Smooth muscle cell (in vitro differentiated cells): ENCODE measurements around the gene MTUS2. TPM values are rescaled to one million over a fixed set of nuclear protein-coding genes. Genes with fewer than 3 reads are reported as not detected.

ENCODE experiments used
- DNase-seq: peaks from one replicate; lab custom pipeline; 2025; ENCODE audit not compliant: unreplicated experiment; lab: John Stamatoyannopoulos, UW
- H2AFZ ChIP-seq: fragments of 200-600 bp; sonication (generic); 2 replicates; pipeline ENCODE4 v1.6.0; 2016; ENCODE audit warnings: antibody characterized with exemption, low read depth, mild to moderate bottlenecking
- H3F3A ChIP-seq: fragments of 200-600 bp; sonication (generic); 2 replicates; pipeline ENCODE4 v1.6.0; 2017; ENCODE audit warnings: antibody characterized with exemption, low read depth
- H3K27ac ChIP-seq: fragments of 200-600 bp; sonication (generic); 2 replicates; pipeline ENCODE4 v1.5.1; 2016; ENCODE audit warnings: low read depth, mild to moderate bottlenecking
- H3K27me3 ChIP-seq: fragments of 200-600 bp; sonication (generic); 2 replicates; pipeline ENCODE4 v1.6.1; 2016; ENCODE audit warnings: low read depth, mild to moderate bottlenecking
- H3K36me3 ChIP-seq: fragments of 200-600 bp; sonication (generic); 2 replicates; pipeline ENCODE4 v1.5.1; 2016; ENCODE audit warnings: low read depth
- H3K4me1 ChIP-seq: fragments of 200-600 bp; sonication (generic); 2 replicates; pipeline ENCODE4 v1.5.1; 2016; ENCODE audit warnings: low read depth
- H3K4me2 ChIP-seq: fragments of 200-600 bp; sonication (generic); 2 replicates; pipeline ENCODE4 v1.6.0; 2016; ENCODE audit warnings: mild to moderate bottlenecking
- H3K4me3 ChIP-seq: fragments of 200-600 bp; sonication (generic); 2 replicates; pipeline ENCODE4 v1.5.1; 2016; ENCODE audit warnings: mild to moderate bottlenecking
- H3K79me2 ChIP-seq: fragments of 200-600 bp; sonication (generic); 2 replicates; pipeline ENCODE4 v1.6.0; 2016; ENCODE audit warnings: low read depth, mild to moderate bottlenecking
- H3K9ac ChIP-seq: fragments of 200-600 bp; sonication (generic); 2 replicates; pipeline ENCODE4 v1.6.0; 2016; ENCODE audit warnings: low read depth
- H3K9me3 ChIP-seq: fragments of 200-600 bp; sonication (generic); replicated peaks from 2 replicates; pipeline ENCODE4 v1.5.1; 2016; ENCODE audit warnings: low read depth
- H4K20me1 ChIP-seq: fragments of 200-600 bp; sonication (generic); 2 replicates; pipeline ENCODE4 v1.6.0; 2016; ENCODE audit warnings: low read depth
- WGBS: methylation state at CpG from one replicate; pipeline ENCODE4 v1.1.7; 2016; ENCODE audit warnings: low lambda C conversion rate; 5-methylcytosine and 5-hydroxymethylcytosine counted together
- polyA plus RNA-seq: library from polyadenylated mRNA; unstranded; fragments of >200 nt; fragmentation: Nextera tagmentation; extraction: Ambion mirVana; gene quantifications from 2 replicates; pipeline ENCODE4 v1.2.1, GENCODE V29; 2016
- total RNA-seq: library from RNA; depleted of rRNA; stranded (reverse); fragments of >200 nt; gene quantifications from 2 replicates; pipeline ENCODE4 v1.2.3, GENCODE V29; 2014
- TF ChIP-seq, protein P1 (sequence below): fragments of 200-600 bp; sonication (generic); IDR thresholded peaks from 2 replicates; pipeline ENCODE4 v1.5.1; 2017; ENCODE audit warnings: borderline replicate concordance, mild to moderate bottlenecking, antibody characterized with exemption; ENCODE audit not compliant: insufficient read depth, poor library complexity, severe bottlenecking

MTUS2 gene
- total and polyA plus RNA-seq, 2 experiments from 2014 or later, result 0.06 to 0.63 TPM

DNA sequence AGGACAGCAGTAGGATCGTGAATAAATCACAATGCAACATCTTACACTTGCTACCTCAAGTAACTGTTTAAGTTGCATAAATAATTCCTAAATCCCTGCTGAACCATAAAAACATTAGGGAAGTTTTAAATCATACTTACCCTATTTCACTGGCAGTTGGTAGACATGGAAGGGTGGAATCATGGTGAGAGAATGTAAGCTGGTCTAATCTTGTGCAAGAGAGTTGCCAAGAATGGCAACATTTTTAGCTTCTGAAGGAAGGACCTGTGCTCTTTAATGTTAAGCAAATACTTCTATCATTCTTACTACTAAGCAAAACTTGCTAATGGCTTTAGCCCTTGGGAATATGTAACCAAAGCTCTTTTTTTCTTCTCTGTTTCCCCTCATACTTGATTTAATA, 46.8 kb downstream of the MTUS2 start:
- Histone ChIP-seq H3K27ac (no peak overlapping the region), H3K4me1 (no peaks in the 10 kb centered on the region), H3K4me2 (no peak overlapping the region), H3K79me2 (no peaks in the 10 kb centered on the region), H3F3A (no peaks in the 10 kb centered on the region), H3K36me3 (no peaks in the 10 kb centered on the region), H3K4me3 (no peak overlapping the region), H3K9ac (no peak overlapping the region), H3K27me3 (peaks cover 12% of the 10 kb centered on the region), H3K9me3 (no peaks in the 10 kb centered on the region), H4K20me1 (no peaks in the 10 kb centered on the region), H2AFZ (no peak overlapping the region)
- 93% methylated on average over 1 of the region's 1 CpG for WGBS
- DNase-seq, result no peak
- TF ChIP-seq, protein P1, sequence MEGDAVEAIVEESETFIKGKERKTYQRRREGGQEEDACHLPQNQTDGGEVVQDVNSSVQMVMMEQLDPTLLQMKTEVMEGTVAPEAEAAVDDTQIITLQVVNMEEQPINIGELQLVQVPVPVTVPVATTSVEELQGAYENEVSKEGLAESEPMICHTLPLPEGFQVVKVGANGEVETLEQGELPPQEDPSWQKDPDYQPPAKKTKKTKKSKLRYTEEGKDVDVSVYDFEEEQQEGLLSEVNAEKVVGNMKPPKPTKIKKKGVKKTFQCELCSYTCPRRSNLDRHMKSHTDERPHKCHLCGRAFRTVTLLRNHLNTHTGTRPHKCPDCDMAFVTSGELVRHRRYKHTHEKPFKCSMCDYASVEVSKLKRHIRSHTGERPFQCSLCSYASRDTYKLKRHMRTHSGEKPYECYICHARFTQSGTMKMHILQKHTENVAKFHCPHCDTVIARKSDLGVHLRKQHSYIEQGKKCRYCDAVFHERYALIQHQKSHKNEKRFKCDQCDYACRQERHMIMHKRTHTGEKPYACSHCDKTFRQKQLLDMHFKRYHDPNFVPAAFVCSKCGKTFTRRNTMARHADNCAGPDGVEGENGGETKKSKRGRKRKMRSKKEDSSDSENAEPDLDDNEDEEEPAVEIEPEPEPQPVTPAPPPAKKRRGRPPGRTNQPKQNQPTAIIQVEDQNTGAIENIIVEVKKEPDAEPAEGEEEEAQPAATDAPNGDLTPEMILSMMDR, result no peak

DNA sequence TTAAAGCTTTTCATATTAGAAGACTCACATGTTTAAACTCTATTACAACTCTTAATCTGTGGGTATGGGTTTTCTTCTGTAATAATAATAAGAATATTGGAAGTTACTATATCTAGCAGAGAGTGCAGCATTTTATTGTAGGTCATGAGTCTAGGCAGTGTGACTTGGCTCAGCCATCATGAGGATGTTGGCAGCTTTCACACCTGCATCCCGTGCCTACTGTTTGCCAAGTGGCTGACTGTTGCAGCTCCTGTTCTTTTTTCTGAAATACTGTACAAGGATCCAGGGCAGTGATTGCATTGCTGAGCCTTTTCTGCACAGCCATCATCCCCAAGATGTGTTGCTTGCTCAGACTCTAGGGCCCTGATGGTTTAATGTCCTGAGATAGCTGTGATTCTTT, 47.4 kb downstream of the MTUS2 start:
- no peaks in the 10 kb centered on the region for H3K79me2 ChIP-seq
- H3K9ac ChIP-seq, result no peak overlapping the region
- H3K4me2 ChIP-seq, result no peak overlapping the region
- H3K27me3 ChIP-seq, result peaks cover 12% of the 10 kb centered on the region
- no peaks in the 10 kb centered on the region for H3K36me3 ChIP-seq
- DNase-seq, result no peak
- WGBS, result 94% methylated on average over 1 of the region's 1 CpG
- no peaks in the 10 kb centered on the region for H3K9me3 ChIP-seq
- H3K4me1 ChIP-seq, result no peaks in the 10 kb centered on the region
- no peaks in the 10 kb centered on the region for H3F3A ChIP-seq
- no peaks in the 10 kb centered on the region for H4K20me1 ChIP-seq
- no peak overlapping the region for H3K4me3 ChIP-seq
- no peak overlapping the region for H2AFZ ChIP-seq
- H3K27ac ChIP-seq, result no peak overlapping the region
- TF ChIP-seq, protein P1, result no peak

DNA sequence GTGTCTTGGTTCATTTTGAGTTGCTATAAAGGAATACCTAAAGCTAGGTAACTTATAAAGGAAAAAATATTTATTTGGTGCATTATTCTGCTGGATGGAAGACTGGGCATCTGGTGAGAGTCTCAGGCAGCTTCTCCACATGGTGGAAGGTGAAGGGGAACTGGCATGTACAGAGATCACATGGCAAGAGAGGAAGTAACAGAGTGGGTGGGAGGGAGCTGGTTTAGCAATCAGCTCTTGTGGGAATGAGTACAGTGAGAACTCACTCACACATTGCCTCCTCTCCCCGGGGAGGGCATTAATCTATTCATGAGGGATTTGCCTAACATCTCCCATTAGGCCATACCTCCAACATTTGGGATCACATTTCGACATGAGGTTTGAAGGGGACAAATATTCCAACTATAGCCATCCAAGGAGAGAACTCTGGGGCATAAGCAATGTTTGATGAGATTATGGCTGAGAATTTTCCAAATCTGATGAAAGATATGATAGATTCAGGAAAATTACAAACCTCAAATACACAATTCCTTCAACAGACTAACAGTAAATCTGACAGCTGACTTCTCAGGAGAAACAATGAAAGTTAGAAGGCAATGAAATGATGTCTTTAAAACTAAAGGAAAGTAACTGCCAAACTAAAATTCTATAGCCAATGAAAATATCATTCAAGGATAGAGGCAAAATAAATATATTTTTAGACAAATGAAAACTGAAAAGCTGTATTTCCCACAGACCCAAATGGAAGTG, 52.5 kb downstream of the MTUS2 start:
- Histone ChIP-seq H3K27me3 (no peaks in the 10 kb centered on the region), H3F3A (no peaks in the 10 kb centered on the region), H3K4me2 (no peak overlapping the region), H4K20me1 (no peaks in the 10 kb centered on the region), H3K4me1 (no peaks in the 10 kb centered on the region), H3K36me3 (no peaks in the 10 kb centered on the region), H3K9me3 (no peaks in the 10 kb centered on the region), H3K27ac (no peak overlapping the region), H2AFZ (no peak overlapping the region), H3K79me2 (no peaks in the 10 kb centered on the region), H3K4me3 (no peak overlapping the region), H3K9ac (no peak overlapping the region)
- DNase-seq, result no peak
- WGBS, result 61% methylated on average over 2 of the region's 2 CpGs
- TF ChIP-seq, protein P1, result no peak
